ENCODE results near the gene RSBN1L.
"Not testable (repeated sequence)": the region's sequence is repeated elsewhere in the genome, so short reads cannot be mapped to it uniquely, and the experiment has no call there.

Gene RSBN1L

GRCh38 chr7:77770316-77770715, 74.1 kb downstream of the RSBN1L start:
- DNase-seq (ENCODE audit: low spot score) = no peak

- no peak for DNase-seq (ENCODE audit: low spot score)
Measured at GRCh38 chr7:77771901-77772300, 75.6 kb downstream of the RSBN1L start.

GRCh38 chr7:77778535-77778934, 82.3 kb downstream of the RSBN1L start:
- DNase-seq (ENCODE audit: low spot score) = no peak

GRCh38 chr7:77782383-77782782, 86.1 kb downstream of the RSBN1L start:
- no peak for DNase-seq (ENCODE audit: low spot score)

- no peak for DNase-seq (ENCODE audit: low spot score)
Measured at GRCh38 chr7:77783111-77783510, 86.9 kb downstream of the RSBN1L start.

- DNase-seq (ENCODE audit: low spot score) = no peak
Measured at GRCh38 chr7:77783545-77783944, 87.3 kb downstream of the RSBN1L start.

- not testable (repeated sequence) for DNase-seq (ENCODE audit: low spot score)
Measured at GRCh38 chr7:77784426-77784825, 88.2 kb downstream of the RSBN1L start.

- no peak for DNase-seq (ENCODE audit: low spot score)
Measured at GRCh38 chr7:77786018-77786417, 89.8 kb downstream of the RSBN1L start.

GRCh38 chr7:77786741-77787140, 90.5 kb downstream of the RSBN1L start:
- no peak for DNase-seq (ENCODE audit: low spot score)

- DNase-seq (ENCODE audit: low spot score) = no peak
Measured at GRCh38 chr7:77788327-77788902, 92.2 kb downstream of the RSBN1L start.

GRCh38 chr7:77791336-77791735, 95.1 kb downstream of the RSBN1L start:
- DNase-seq (ENCODE audit: low spot score) = no peak

GRCh38 chr7:77791956-77792355, 95.7 kb downstream of the RSBN1L start:
- DNase-seq (ENCODE audit: low spot score) = no peak

GRCh38 chr7:77794000-77794399, 97.7 kb downstream of the RSBN1L start:
- no peak for DNase-seq (ENCODE audit: low spot score)

GRCh38 chr7:77796109-77796508, 99.8 kb downstream of the RSBN1L start:
- DNase-seq (ENCODE audit: low spot score) = no peak

- DNase-seq (ENCODE audit: low spot score) = peak; percentile 5
Measured at GRCh38 chr7:77796960-77797359, 100.7 kb downstream of the RSBN1L start.

GRCh38 chr7:77797734-77798393, 101.6 kb downstream of the RSBN1L start:
- DNase-seq (ENCODE audit: low spot score) = no peak

- DNase-seq (ENCODE audit: low spot score) = peak; percentile 100
Measured at GRCh38 chr7:77798394-77799077, 102.3 kb downstream of the RSBN1L start, which contains the start of the genes PHTF2 and TMEM60. Gene PHTF2 (plus strand): TSS chr7:77798773. Gene TMEM60 (minus strand): TSS chr7:77798434. CDS start chr7:77794373, 4,061 bp downstream.

GRCh38 chr7:77799078-77799964, 103.1 kb downstream of the RSBN1L start:
- DNase-seq (ENCODE audit: low spot score) = peak; percentile 38

GRCh38 chr7:77800158-77800557, 103.9 kb downstream of the RSBN1L start:
- DNase-seq (ENCODE audit: low spot score) = no peak

GRCh38 chr7:77800730-77801129, 104.5 kb downstream of the RSBN1L start:
- DNase-seq (ENCODE audit: low spot score) = no peak

- DNase-seq (ENCODE audit: low spot score) = no peak
Measured at GRCh38 chr7:77802557-77803405, 106.5 kb downstream of the RSBN1L start.

Data from kidney tubule cell (primary cell).